GM12878 (cell line): Measurements from ENCODE around the gene RUFY2. TPM values are rescaled to one million over a fixed set of nuclear protein-coding genes. Genes with fewer than 3 reads are reported as not detected.

Experiments used
- ATAC-seq: fragments of 200-7000 bp; cut with Tn5 transposase; 3 replicates; pipeline ENCODE4 v1.9.1; 2020; ENCODE audit warnings: mild to moderate bottlenecking, moderate library complexity
- BruUV-seq: library from RNA; stranded (reverse); fragments of 400-500 nt; replicated peaks from 2 replicates; lab custom pipeline; 2021; lab: Mats Ljungman, UMichigan
- CTCF ChIA-PET: fragments of 300-600 bp; sonication (Branson Sonifier 250); formaldehyde crosslinking; extraction: SDS; loops from one replicate; lab custom pipeline; 2021; ENCODE audit warnings: inconsistent platforms; lab: Yijun Ruan, JAX
- POLR2A ChIA-PET: fragments of 350-600 bp; formaldehyde crosslinking; extraction: SDS; loops from one replicate; lab custom pipeline; 2021; ENCODE audit warnings: inconsistent platforms; lab: Charles Lee
- RAD21 ChIA-PET: fragments of 300-600 bp; sonication (Branson Sonifier 250); formaldehyde crosslinking; loops from one replicate; lab custom pipeline; 2023; ENCODE audit warnings: antibody characterized with exemption; ENCODE audit not compliant: unreplicated experiment; lab: Charles Lee
- SMC1A ChIA-PET: fragments of 300-600 bp; sonication (Branson Sonifier 250); formaldehyde crosslinking; loops from one replicate; lab custom pipeline; 2023; ENCODE audit not compliant: unreplicated experiment, uncharacterized antibody; lab: Charles Lee
- DNase-seq: peaks from one replicate; pipeline ENCODE4 v3.0.0-alpha.2; 2011; ENCODE audit warnings: low read depth, low spot score
- FAIRE-seq: peaks from 3 replicates; lab custom pipeline; 2011; peaks lifted over from hg19 to GRCh38; lab: Jason Lieb, UNC
- H2AFZ ChIP-seq: 2 replicates; pipeline ENCODE4 v1.6.0; 2011; ENCODE audit warnings: low read depth, low read length, control low read depth; ENCODE audit not compliant: control insufficient read depth
- H3K27ac ChIP-seq: 2 replicates; pipeline ENCODE4 v1.5.1; 2011; ENCODE audit warnings: control low read depth; ENCODE audit not compliant: control insufficient read depth, insufficient read depth
- H3K27me3 ChIP-seq, 2 experiments: replicated peaks in 1 of 2; 2 replicates each; pipeline versions ENCODE4 v1.6.0 to v1.6.1; 2011; ENCODE audit warnings: low read length in 1 of 2; ENCODE audit not compliant: control insufficient read depth in 2 of 2, insufficient read depth in 2 of 2
- H3K36me3 ChIP-seq, 2 experiments: 2 replicates each; pipeline ENCODE4 v1.5.1; 2011; ENCODE audit warnings: low read length in 1 of 2; ENCODE audit not compliant: control insufficient read depth in 2 of 2, insufficient read depth in 2 of 2
- H3K4me1 ChIP-seq: 2 replicates; pipeline ENCODE4 v1.6.1; 2011; ENCODE audit warnings: mild to moderate bottlenecking, low read length, moderate library complexity, mixed read lengths; ENCODE audit not compliant: control insufficient read depth, insufficient read depth
- H3K4me2 ChIP-seq: 2 replicates; pipeline ENCODE4 v1.6.0; 2011; ENCODE audit warnings: control low read depth; ENCODE audit not compliant: control insufficient read depth, insufficient read depth
- H3K4me3 ChIP-seq: fragments of 200-600 bp; sonication (generic); 2 replicates; pipeline ENCODE4 v1.5.1; 2016
- H3K79me2 ChIP-seq: 2 replicates; pipeline ENCODE4 v1.6.0; 2011; ENCODE audit warnings: low read length; ENCODE audit not compliant: control insufficient read depth, insufficient read depth
- H3K9ac ChIP-seq: 2 replicates; pipeline ENCODE4 v1.8.0; 2011; ENCODE audit warnings: low read length, control low read depth, mixed read lengths; ENCODE audit not compliant: control insufficient read depth, insufficient read depth
- H3K9me3 ChIP-seq: replicated peaks from 3 replicates; pipeline ENCODE4 v1.5.1; 2011; ENCODE audit warnings: mild to moderate bottlenecking, low read length; ENCODE audit not compliant: control insufficient read depth, insufficient read depth
- H4K20me1 ChIP-seq: 2 replicates; pipeline ENCODE4 v1.6.0; 2011; ENCODE audit not compliant: control insufficient read depth, insufficient read depth
- CBFB ChIP-seq: IDR thresholded peaks from 2 replicates; pipeline ENCODE4 v1.6.1; 2016; ENCODE audit warnings: antibody characterized with exemption, low read depth
- FOXM1 ChIP-seq: IDR thresholded peaks from 2 replicates; pipeline ENCODE4 v1.6.1; 2012; ENCODE audit warnings: low read depth, mild to moderate bottlenecking, inconsistent platforms, low read length, moderate library complexity
- HCFC1 ChIP-seq: fragments of 150-350 bp; IDR thresholded peaks from 2 replicates; pipeline ENCODE4 v1.6.1; 2014; ENCODE audit warnings: low read length
- KDM1A ChIP-seq: fragments of 200-600 bp; sonication (generic); IDR thresholded peaks from 2 replicates; pipeline ENCODE4 v1.6.1; 2016; ENCODE audit warnings: borderline replicate concordance
- SREBF2 ChIP-seq: IDR thresholded peaks from 2 replicates; pipeline ENCODE4 v1.6.1; 2012; ENCODE audit warnings: mild to moderate bottlenecking, low read length
- SUPT20H ChIP-seq: IDR thresholded peaks from 2 replicates; pipeline ENCODE4 v1.6.1; 2011; ENCODE audit warnings: low read depth, mild to moderate bottlenecking, low read length, moderate library complexity, borderline replicate concordance; ENCODE audit not compliant: control insufficient read depth
- TAF1 ChIP-seq: IDR thresholded peaks from 2 replicates; pipeline ENCODE4 v1.6.1; 2011; ENCODE audit warnings: mild to moderate bottlenecking, low read depth, low read length, borderline replicate concordance
- ZBTB4 ChIP-seq: fragments of 450-650 bp; formaldehyde crosslinking; IDR thresholded peaks from 2 replicates; pipeline ENCODE4 v1.4.0; 2022; ENCODE audit warnings: mild to moderate bottlenecking, moderate library complexity
- ZSCAN29 ChIP-seq: fragments of 450-650 bp; IDR thresholded peaks from 2 replicates; pipeline ENCODE4 v1.6.1; 2017; ENCODE audit warnings: mild to moderate bottlenecking, moderate library complexity
- WGBS: methylation state at CpG from one replicate; pipeline ENCODE4 v1.1.6; 2016; ENCODE audit warnings: low lambda C conversion rate; ENCODE audit not compliant: insufficient replicate concordance, insufficient coverage; ENCODE audit errors: missing lambda C conversion rate; 5-methylcytosine and 5-hydroxymethylcytosine counted together
- in situ Hi-C: fragments of 300-500 bp; cut with MboI; formaldehyde crosslinking; loops from 9 replicates; pipeline ENCODE4 v1.14.3; 2018; ENCODE audit warnings: mixed read lengths
- intact Hi-C: fragments of 100-400 bp; cut with micrococcal nuclease; formaldehyde crosslinking; loops from one replicate; pipeline ENCODE4 v1.14.2; 2022; ENCODE audit not compliant: unreplicated experiment
- polyA plus RNA-seq, 11 experiments: library from polyadenylated mRNA; depleted of rRNA in 4 of 11; unstranded in 6 of 11; stranded (reverse) in 5 of 11; fragments of >200 nt; fragmentation: Nextera tagmentation in 4 of 11; fragmentation: Illumina TruSeq in 1 of 11; extraction: Ambion mirVana in 4 of 11; extraction: Trizol in 1 of 11; gene quantifications; 1 replicate in 1 of 11; 2 replicates in 10 of 11; pipeline versions ENCODE4 v1.2.1 to v1.2.3, GENCODE V29; 2011 to 2016; ENCODE audit warnings: inconsistent platforms in 2 of 11, missing spikeins in 2 of 11, low read depth in 1 of 11
- total RNA-seq, 4 experiments: library from RNA; depleted of rRNA in 3 of 4; stranded (reverse); fragments of >200 nt in 3 of 4; fragmentation: Illumina TruSeq in 1 of 4; extraction: Trizol in 1 of 4; gene quantifications; 2 replicates each; pipeline versions ENCODE4 v1.2.1 to v1.2.3, GENCODE V29; 2013 to 2021
- TF ChIP-seq, protein P1 (sequence below): fragments of 450-650 bp; IDR thresholded peaks from 2 replicates; pipeline ENCODE4 v1.6.1; 2017; ENCODE audit warnings: borderline replicate concordance

Gene RUFY2
- total and polyA plus RNA-seq, 10 of the 15 experiments (the other 5 are each of a cell fraction or from before 2014, with no cell fraction given) = 1.7 to 8.4 (median 5.8) TPM

DNA sequence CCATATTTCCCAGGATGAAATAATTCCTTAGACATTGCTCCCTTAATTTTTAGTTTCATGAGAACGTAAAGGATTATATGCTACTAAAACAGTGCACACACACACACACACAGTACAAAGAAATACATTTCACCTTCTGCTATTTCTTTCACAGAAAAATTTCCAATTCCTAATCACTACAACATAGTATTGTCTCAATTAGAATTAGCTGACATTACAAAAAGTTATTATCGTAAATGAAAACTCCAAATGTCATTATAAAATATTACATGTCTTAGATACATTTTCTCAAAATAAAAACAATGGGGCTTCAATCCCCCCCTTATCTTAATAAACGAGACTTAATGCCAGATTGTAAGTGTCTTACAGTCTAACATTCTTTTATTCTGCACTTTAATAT is 12.3 kb upstream of the RUFY2 start:
- in situ Hi-C loops (no loop called here), intact Hi-C loops (no loop called here)
- H3K27me3 ChIP-seq = no peaks in the 10 kb centered on the region
- RAD21 ChIA-PET = no interaction called here
- no peaks in the 10 kb centered on the region for H3K4me1 ChIP-seq
- no peak overlapping the region for H3K27ac ChIP-seq
- H3K9ac ChIP-seq = no peak overlapping the region
- DNase-seq (no peak), ATAC-seq (no peak), FAIRE-seq (no peak)
- H3K36me3 ChIP-seq = peaks cover 0 to 12% of the 10 kb centered on the region in 2 experiments; a peak in 2 of 4 replicates
- no TSS peak for BruUV-seq
- CTCF ChIA-PET = no interaction called here
- no peak overlapping the region for H3K4me2 ChIP-seq
- 99% methylated on average over 3 of the region's 3 CpGs for WGBS
- POLR2A ChIA-PET = no interaction called here
- no peak overlapping the region for H2AFZ ChIP-seq
- SMC1A ChIA-PET = no interaction called here
- no peaks in the 10 kb centered on the region for H4K20me1 ChIP-seq
- TF ChIP-seq, protein P1, sequence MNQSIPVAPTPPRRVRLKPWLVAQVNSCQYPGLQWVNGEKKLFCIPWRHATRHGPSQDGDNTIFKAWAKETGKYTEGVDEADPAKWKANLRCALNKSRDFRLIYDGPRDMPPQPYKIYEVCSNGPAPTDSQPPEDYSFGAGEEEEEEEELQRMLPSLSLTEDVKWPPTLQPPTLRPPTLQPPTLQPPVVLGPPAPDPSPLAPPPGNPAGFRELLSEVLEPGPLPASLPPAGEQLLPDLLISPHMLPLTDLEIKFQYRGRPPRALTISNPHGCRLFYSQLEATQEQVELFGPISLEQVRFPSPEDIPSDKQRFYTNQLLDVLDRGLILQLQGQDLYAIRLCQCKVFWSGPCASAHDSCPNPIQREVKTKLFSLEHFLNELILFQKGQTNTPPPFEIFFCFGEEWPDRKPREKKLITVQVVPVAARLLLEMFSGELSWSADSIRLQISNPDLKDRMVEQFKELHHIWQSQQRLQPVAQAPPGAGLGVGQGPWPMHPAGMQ = no peak
- TF ChIP-seq KDM1A = no peak
- TF ChIP-seq HCFC1 = no peak
- TF ChIP-seq ZSCAN29 = no peak
- no peak for TF ChIP-seq TAF1
- H3K79me2 ChIP-seq = no peaks in the 10 kb centered on the region
- H3K4me3 ChIP-seq = no peak overlapping the region
- no peaks in the 10 kb centered on the region for H3K9me3 ChIP-seq

DNA sequence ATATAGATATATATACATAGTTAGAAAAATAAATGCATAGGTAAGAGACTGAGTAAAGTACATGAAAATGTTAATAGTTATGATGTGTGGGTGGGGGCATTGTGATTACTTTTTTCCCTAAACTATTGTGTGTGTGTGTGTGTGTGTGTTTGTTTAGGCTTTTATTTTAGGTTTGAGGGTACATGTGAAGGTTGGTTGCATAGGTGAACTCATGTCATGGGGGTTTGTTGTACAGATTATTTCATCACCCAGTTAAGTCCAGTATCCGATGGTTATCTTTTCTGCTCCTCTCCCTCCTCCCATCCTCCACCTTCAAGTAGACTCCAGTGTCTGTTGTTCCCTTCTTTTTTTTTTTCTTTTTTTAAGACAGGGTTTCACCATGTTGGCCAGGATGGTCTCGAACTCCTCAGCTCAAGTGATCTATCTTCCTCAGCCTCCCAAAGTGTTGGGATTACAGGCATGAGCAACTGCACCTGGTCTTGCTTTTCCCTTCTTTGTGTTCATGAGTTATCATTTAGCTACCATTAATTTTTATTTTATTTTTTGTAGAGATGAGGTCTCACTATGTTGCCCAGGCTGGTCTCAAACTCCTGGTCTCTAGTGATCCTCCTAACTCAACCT is 1.9 kb upstream of the RUFY2 start:
- FAIRE-seq = no peak
- no peak for TF ChIP-seq ZBTB4 (CRISPR knock-in tag)
- no peak for TF ChIP-seq SREBF2
- TF ChIP-seq SUPT20H = no peak
- no peak for TF ChIP-seq FOXM1
- TF ChIP-seq ZSCAN29 = no peak
- no peak for TF ChIP-seq CBFB
- ChIA-PET RAD21 (no interaction called here), SMC1A (no interaction called here), POLR2A (interaction anchor here (0.6 to 0.7 kb wide), 2 partner anchors 23 to 130 kb away, joined by 3 to 5 read pairs; no protein-coding TSS in a partner anchor), CTCF (no interaction called here)
- Histone ChIP-seq H4K20me1 (no peaks in the 10 kb centered on the region), H3K36me3 (no peaks in the 10 kb centered on the region), H3K27ac (no peak overlapping the region), H3K4me1 (no peaks in the 10 kb centered on the region), H3K9ac (no peak overlapping the region), H3K27me3 (no peaks in the 10 kb centered on the region), H3K4me3 (no peak overlapping the region), H3K9me3 (no peaks in the 10 kb centered on the region), H2AFZ (no peak overlapping the region), H3K4me2 (no peak overlapping the region), H3K79me2 (peaks cover 26% of the 10 kb centered on the region)
- in situ Hi-C loops = no loop called here
- intact Hi-C loops = no loop called here
- ATAC-seq = no peak
- no peak for DNase-seq
- no TSS peak for BruUV-seq
- WGBS = 80% methylated on average over 2 of the region's 2 CpGs
